GM23338 (cell line): ENCODE data around the gene CUX1. TPM values are rescaled to one million over a fixed set of nuclear protein-coding genes. Genes with fewer than 3 reads are reported as not detected.
A peak's percentile ranks its signal among the peaks of the same experiment; 100 is the strongest.

Experiments used
- ATAC-seq: fragments of 200-7000 bp; cut with Tn5 transposase; 3 replicates; pipeline ENCODE4 v1.9.1; 2020
- DNase-seq: peaks from one replicate; pipeline ENCODE4 v3.0.0-alpha.2; 2015; ENCODE audit warnings: low spot score
- H2AFZ ChIP-seq: fragments of 200-600 bp; sonication (generic); 2 replicates; pipeline ENCODE4 v1.8.0; 2016; ENCODE audit warnings: antibody characterized with exemption, mild to moderate bottlenecking, moderate library complexity
- H3F3A ChIP-seq: fragments of 200-600 bp; sonication (generic); replicated peaks from 2 replicates; pipeline ENCODE4 v1.8.0; 2017; ENCODE audit warnings: antibody characterized with exemption, mixed run types, low read depth
- H3K27ac ChIP-seq: fragments of 200-600 bp; sonication (generic); 2 replicates; pipeline ENCODE4 v1.6.1; 2016; ENCODE audit warnings: low read depth
- H3K27me3 ChIP-seq: fragments of 200-600 bp; sonication (generic); 2 replicates; pipeline ENCODE4 v1.8.0; 2016; ENCODE audit warnings: mild to moderate bottlenecking, mixed run types, moderate library complexity; ENCODE audit not compliant: insufficient read depth
- H3K36me3 ChIP-seq: fragments of 200-600 bp; sonication (generic); 2 replicates; pipeline ENCODE4 v1.8.0; 2016; ENCODE audit warnings: mild to moderate bottlenecking; ENCODE audit not compliant: insufficient read depth
- H3K4me1 ChIP-seq: fragments of 200-600 bp; sonication (generic); 2 replicates; pipeline ENCODE4 v1.8.0; 2016; ENCODE audit warnings: mild to moderate bottlenecking, moderate library complexity; ENCODE audit not compliant: insufficient read depth
- H3K4me2 ChIP-seq: fragments of 200-600 bp; sonication (generic); 2 replicates; pipeline ENCODE4 v1.7.1; 2017; ENCODE audit warnings: mixed run types
- H3K4me3 ChIP-seq: fragments of 200-600 bp; sonication (generic); 2 replicates; pipeline ENCODE4 v1.6.1; 2016; ENCODE audit warnings: mixed run types
- H3K79me2 ChIP-seq: fragments of 200-600 bp; sonication (generic); replicated peaks from 2 replicates; pipeline ENCODE4 v1.8.0; 2017; ENCODE audit warnings: mild to moderate bottlenecking; ENCODE audit not compliant: insufficient read depth
- H3K9me2 ChIP-seq: fragments of 200-600 bp; sonication (generic); 2 replicates; pipeline ENCODE4 v1.8.0; 2017; ENCODE audit not compliant: insufficient read depth
- H4K20me1 ChIP-seq: fragments of 200-600 bp; sonication (generic); replicated peaks from 2 replicates; pipeline ENCODE4 v1.8.0; 2017; ENCODE audit warnings: mild to moderate bottlenecking; ENCODE audit not compliant: insufficient read depth
- H3K27ac Mint-ChIP-seq: 2 replicates; pipeline ENCODE4 v1.8.0; 2020; ENCODE audit warnings: inconsistent platforms, mild to moderate bottlenecking, moderate library complexity, mixed read lengths
- H3K27me3 Mint-ChIP-seq: 3 replicates; pipeline ENCODE4 v1.8.0; 2022; ENCODE audit warnings: low read depth, mild to moderate bottlenecking, moderate library complexity, mixed read lengths, inconsistent platforms; ENCODE audit not compliant: insufficient read depth, poor library complexity
- H3K36me3 Mint-ChIP-seq: 3 replicates; pipeline ENCODE4 v1.8.0; 2021; ENCODE audit warnings: low read depth, mild to moderate bottlenecking, inconsistent platforms, moderate library complexity, mixed read lengths
- H3K4me1 Mint-ChIP-seq: 3 replicates; pipeline ENCODE4 v1.8.0; 2020; ENCODE audit warnings: mild to moderate bottlenecking, inconsistent platforms, mixed read lengths
- H3K4me3 Mint-ChIP-seq: 3 replicates; pipeline ENCODE4 v1.8.0; 2021; ENCODE audit warnings: moderate library complexity, mild to moderate bottlenecking, inconsistent platforms, mixed read lengths
- H3K9me3 Mint-ChIP-seq: 3 replicates; pipeline ENCODE4 v1.8.0; 2020; ENCODE audit warnings: moderate library complexity, mild to moderate bottlenecking, inconsistent platforms, mixed read lengths
- CREB1 ChIP-seq: fragments of 250-450 bp; sonication (Bioruptor Pico); IDR thresholded peaks from 2 replicates; pipeline ENCODE4 v1.5.0; 2020; ENCODE audit warnings: low read depth, mild to moderate bottlenecking, moderate library complexity
- ETS1 ChIP-seq: IDR thresholded peaks from 2 replicates; pipeline ENCODE4 v1.6.1; 2016; ENCODE audit warnings: antibody characterized with exemption
- EZH2phosphoT487 ChIP-seq: fragments of 200-600 bp; sonication (generic); IDR thresholded peaks from one replicate; pipeline ENCODE4 v1.8.1; 2018; ENCODE audit warnings: antibody characterized with exemption; ENCODE audit not compliant: unreplicated experiment
- JUNB ChIP-seq: IDR thresholded peaks from one replicate; pipeline ENCODE4 v1.6.1; 2016; ENCODE audit warnings: antibody characterized with exemption; ENCODE audit not compliant: unreplicated experiment
- ZNF462 ChIP-seq: fragments of 250-450 bp; sonication (Bioruptor Pico); IDR thresholded peaks from 2 replicates; pipeline ENCODE4 v1.5.0; 2020; ENCODE audit warnings: mild to moderate bottlenecking, moderate library complexity
- polyA plus RNA-seq: library from polyadenylated mRNA; unstranded; fragments of >200 nt; fragmentation: Nextera tagmentation; extraction: Ambion mirVana; gene quantifications from 2 replicates; pipeline ENCODE4 v1.2.1, GENCODE V29; 2016
- total RNA-seq: library from RNA; depleted of rRNA; stranded (reverse); fragments of >200 nt; shearing (Covaris generic); gene quantifications from 2 replicates; pipeline ENCODE4 v1.2.3, GENCODE V29; 2014

The CUX1 gene
- total and polyA plus RNA-seq, 2 experiments from 2014 or later = 49.9 to 64.0 TPM

- no peak for TF ChIP-seq ZNF462
Observed at GRCh38 chr7:101819913-101820522, 2.6 kb downstream of the CUX1 start (continued).

DNA sequence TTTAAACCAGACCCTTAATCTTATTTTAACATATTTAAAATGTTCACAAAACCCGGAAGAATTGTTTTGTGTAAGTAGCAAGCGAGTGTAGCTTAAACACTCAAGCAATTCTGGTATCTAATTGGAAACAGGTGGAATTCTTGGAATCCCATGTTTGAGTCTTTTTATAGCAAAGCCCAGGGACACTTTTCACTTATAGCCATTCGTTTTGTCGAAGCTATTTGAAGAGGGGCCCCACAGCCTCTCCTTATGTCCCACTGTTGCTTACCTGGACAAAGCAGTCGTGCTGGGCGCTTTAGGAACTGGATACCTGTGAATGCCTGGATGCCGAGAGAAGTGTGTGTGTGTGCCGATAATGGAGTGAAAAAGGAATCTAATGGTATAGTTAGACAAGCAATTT lies 3.3 kb downstream of the CUX1 start:
- H3K4me1 ChIP-seq = peaks cover 71% of the 10 kb centered on the region
- Mint-ChIP-seq H3K27me3 (peaks cover 5% of the 10 kb centered on the region), H3K9me3 (no peaks in the 10 kb centered on the region), H3K4me1 (peaks cover 73% of the 10 kb centered on the region), H3K36me3 (no peaks in the 10 kb centered on the region; the same call in 2 of the 3 replicates), H3K4me3 (peak overlapping the region; percentile 16; the same call in 1 of the 3 replicates), H3K27ac (0 out of 2 replicates have a peak overlapping the region, but pooled peaks have one; percentile 10)
- peak overlapping the region; percentile 12 for H3K4me3 ChIP-seq
- H2AFZ ChIP-seq = no peak overlapping the region
- H3K27me3 ChIP-seq = no peaks in the 10 kb centered on the region
- peaks cover 83% of the 10 kb centered on the region for H3K79me2 ChIP-seq
- DNase-seq = no peak
- peak overlapping the region; percentile 88 for H3K4me2 ChIP-seq
- H3K9me2 ChIP-seq = no peaks in the 10 kb centered on the region
- no peaks in the 10 kb centered on the region for H3K36me3 ChIP-seq
- H3F3A ChIP-seq = 0 out of 2 replicates have a peak, but pooled peaks cover 3% of the 10 kb centered on the region
- H3K27ac ChIP-seq = peak overlapping the region; percentile 52; the same call in 1 of the 2 replicates
- peak; percentile 10; the same call in 2 of the 3 replicates for ATAC-seq
- peaks cover 68% of the 10 kb centered on the region for H4K20me1 ChIP-seq
- no peak for TF ChIP-seq JUNB
- TF ChIP-seq EZH2phosphoT487 = no peak
- TF ChIP-seq CREB1 (CRISPR knock-in tag) = no peak
- TF ChIP-seq ETS1 = no peak
- no peak for TF ChIP-seq ZNF462
